ENCODE measurements around the gene IL1RAPL1.
"Not testable (repeated sequence)": the region's sequence is repeated elsewhere in the genome, so short reads cannot be mapped to it uniquely, and the experiment has no call there.

Gene IL1RAPL1

DNA sequence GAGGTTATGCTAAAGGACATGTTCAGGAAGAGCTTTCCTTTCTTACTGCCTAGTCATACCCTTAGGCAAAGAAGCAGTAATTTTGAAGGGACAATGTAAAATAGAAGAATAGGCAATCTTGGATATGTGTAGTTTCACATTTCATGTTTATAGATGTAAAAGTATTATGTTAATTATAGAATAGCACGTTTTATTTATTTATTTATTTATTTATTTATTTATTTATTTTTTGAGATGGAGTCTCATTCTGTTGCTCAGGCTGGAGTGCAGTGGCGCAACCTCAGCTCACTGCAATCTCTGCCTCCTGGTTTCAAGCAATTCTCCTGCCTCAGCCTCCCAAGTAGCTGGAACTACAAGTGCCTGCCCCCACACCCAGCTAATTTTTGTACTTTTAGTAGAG is 535.6 kb downstream of the IL1RAPL1 start:
- not testable (repeated sequence) for DNase-seq (ENCODE audit: low spot score)

DNA sequence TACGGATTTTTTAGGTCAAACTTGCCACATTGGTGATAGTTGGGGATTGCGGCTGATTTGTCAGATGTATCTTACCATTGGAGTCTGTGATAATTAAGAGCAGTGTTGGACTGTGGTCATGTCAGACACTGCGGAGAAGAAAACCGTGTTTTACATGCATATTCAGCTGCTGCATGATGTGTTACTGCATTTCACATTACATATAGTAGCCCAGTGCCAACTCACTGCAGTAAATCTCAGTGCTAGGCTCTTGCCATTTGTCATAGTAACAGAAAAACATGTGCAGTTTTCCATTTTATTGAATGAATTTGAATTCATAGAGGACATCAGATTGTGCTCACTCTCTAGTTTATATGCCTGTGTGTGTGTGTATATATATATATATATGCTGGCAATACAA is 543.7 kb downstream of the IL1RAPL1 start:
- DNase-seq (ENCODE audit: low spot score) = no peak

DNA sequence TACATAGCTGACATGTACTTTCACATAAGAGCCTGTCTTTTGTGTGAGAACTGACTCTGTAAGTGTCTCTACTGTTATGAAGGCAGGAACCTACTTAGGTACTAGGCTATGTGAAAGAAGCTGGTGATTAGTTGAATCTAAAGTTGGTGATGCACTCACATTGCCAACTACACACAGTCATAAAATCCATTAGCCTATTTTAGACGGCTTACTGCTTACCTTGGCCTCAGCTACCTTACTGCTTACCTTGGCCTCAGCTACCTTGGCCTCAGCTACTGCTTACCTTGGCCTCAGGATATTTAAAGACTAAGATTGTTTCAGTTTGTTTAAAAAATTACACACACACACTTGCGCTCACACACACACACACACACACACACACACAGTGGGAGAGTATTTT is 549.7 kb downstream of the IL1RAPL1 start:
- DNase-seq (ENCODE audit: low spot score) = no peak

DNA sequence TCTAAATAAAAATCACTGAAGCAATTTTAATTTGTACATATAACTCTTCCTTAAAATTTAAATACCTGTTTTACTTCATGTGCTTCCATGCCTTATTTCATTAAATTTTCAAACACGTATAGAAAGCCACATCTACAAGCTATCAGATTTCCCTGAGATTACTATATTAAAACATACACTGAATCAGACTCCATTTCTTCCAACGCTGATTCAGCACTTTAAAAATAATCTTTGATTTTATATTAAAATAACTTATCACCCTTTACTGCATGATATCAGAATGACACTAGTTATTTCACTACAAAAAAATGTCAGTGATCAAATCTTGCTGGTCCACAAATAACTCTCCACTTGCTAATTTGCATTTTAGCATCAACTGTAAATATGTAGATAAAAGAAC is 550.8 kb downstream of the IL1RAPL1 start:
- no peak for DNase-seq (ENCODE audit: low spot score)

DNA sequence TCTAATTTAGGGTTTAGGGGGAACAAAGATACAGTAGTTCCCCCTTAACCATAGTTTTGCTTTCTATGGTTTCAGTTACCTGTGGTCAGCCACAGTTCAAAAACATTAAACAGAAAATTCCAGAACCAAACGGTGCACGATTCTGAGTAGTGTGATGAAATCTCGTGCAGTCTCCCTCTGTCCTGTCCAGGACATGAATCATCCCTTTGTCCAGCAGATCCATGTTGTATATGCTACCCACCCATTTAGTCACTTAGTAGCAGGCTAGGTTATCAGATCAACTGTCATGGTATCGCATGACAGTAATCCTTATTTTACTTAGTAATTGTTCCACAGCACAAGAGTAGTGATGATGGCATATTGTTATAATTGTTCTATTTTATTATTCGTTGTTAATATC is 556.1 kb downstream of the IL1RAPL1 start:
- DNase-seq (ENCODE audit: low spot score) = no peak

DNA sequence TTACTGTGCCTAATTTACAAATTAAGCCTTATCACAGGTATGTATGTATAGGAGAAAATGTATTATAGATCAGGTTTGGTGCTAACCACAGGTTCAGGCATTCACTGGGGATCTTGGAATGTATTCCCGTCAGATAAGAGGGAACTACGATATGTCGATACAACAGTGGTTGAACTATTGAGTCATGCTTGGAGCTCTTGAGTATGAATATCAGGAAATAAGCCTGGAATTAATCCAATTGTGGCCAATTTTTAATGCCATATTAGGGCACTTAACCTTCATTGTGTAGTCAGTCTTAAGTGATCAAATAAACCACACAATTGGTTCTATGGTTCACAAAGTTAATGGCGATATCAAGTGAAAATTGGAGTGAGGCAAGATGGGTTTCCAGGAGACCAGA is 556.5 kb downstream of the IL1RAPL1 start:
- no peak for DNase-seq (ENCODE audit: low spot score)

DNA sequence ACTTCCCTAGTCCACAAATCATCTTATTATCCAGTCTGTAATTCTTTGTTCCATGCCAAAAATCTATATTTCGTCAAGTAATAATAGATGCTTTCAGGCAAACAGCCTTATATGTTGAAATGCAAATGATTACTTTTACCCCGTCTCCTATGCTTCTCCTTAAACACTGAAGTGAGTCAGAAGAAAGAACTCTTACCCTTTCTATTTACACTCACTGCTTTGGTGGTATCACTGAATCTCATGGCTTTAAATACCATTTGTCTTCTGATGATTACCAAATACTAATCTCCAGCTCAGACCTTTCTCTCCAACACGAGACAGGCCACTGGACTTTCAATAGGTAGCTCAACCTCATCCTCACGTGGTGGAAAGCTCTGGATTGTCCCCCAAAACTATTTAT is 558.1 kb downstream of the IL1RAPL1 start:
- DNase-seq (ENCODE audit: low spot score) = no peak

DNA sequence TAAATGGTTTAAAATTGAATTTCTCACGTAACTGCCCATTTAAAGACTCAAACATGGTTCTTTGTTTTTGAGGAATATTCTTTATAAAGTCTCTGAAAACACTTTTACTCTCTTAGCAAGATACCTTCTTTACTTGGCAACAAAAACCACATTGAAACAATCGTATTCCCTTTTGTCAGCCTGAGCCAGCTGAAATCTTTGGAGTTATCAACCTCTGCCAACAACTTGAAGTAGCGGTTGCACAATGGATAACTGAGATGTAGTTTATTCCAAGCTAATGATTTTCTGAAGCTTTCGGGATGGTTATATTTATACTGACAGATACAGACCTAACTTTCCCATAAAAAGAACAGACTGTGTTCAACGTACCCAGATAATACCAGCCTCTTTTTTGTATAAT is 561.3 kb downstream of the IL1RAPL1 start:
- DNase-seq (ENCODE audit: low spot score) = no peak

DNA sequence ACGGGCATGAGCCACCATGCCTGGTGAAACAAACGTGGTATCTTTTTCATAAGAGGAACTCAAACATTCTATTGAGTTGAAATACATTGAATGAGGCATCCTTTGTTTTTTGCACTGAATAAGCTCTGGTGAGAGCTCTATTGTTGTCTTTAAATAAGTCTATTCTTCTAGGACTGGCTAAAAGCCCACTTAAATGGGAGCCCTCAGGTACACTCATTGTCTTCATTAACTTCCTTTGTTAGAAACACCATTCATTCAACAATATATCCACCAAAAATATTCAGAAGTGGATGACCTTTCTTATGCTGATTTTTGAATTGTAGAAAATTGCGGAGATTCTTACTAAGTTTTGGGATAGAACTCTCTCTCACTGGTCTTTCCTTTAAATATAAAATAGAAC is 568.0 kb downstream of the IL1RAPL1 start:
- DNase-seq (ENCODE audit: low spot score) = no peak

DNA sequence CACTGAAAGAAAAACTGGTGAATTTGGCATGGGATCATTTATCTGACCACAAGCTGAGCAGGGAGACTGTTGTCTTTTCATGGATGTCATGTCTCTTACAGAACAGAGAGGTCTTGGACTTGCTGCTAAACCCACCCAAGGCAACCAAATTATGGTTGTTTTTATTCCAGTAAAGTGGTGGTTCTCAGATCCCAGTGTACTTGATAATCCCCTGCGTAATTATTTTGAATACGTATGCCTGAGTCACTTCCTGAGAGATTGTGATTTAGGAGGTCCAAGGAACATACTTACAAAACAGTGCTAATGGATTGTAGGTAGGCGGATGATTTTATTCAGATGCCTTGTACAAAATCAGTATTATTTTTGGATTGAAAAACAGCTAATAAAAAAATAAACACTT is 585.6 kb downstream of the IL1RAPL1 start:
- DNase-seq (ENCODE audit: low spot score) = no peak

DNA sequence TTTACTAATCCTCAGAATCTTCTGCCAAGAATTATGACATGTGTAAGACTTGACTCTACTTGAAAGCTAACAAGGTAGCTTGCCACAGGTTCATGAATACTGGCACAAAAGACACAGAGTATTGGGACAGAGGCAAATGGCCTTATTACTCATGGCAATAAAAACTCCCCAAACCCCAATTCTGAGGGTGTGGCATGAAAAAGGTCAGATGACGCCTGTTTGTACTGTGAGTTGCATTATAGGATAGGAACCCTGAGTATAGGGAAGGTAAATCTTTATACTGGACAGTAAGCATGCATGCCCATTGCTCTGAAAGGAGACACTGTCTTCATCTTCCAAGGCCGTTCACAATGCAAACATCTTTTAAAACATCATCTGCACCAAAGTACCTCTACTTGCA is 600.0 kb downstream of the IL1RAPL1 start:
- no peak for DNase-seq (ENCODE audit: low spot score)

DNA sequence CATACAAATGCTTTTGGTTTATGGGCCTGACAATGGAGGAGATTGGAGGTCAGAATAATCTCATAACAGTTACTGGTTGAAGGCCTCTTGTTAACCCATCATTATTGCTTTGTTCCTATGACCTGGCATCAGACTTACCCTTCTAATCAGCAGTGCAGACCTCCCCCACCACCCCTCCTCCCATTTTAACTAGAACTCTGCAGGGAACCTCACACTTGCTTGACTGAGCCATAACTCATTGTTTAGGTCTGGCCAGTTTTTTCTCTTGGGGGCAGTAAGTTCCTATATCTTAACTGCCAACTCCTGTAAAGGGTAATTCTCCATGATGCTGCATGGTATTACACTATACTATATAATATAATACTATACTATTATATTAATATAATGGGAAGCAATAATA is 609.3 kb downstream of the IL1RAPL1 start:
- no peak for DNase-seq (ENCODE audit: low spot score)

DNA sequence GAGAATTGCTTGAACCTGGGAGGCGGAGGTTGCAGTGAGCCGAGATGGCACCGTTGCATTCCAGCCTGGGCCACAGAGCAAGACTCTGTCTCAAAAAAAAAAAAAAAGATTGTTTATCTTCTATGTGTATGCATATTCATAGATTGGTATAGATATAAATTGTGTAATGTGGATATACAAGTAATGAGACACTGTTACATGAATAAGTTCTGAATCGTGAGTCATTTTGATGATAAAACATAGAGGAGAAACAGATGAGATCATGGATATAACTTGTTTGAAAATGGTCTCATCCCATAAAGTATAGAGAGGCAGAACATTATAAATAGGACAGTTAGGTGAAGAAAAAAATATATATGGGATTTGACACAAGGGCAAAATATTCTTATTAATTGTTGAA is 628.0 kb downstream of the IL1RAPL1 start:
- DNase-seq (ENCODE audit: low spot score) = no peak

DNA sequence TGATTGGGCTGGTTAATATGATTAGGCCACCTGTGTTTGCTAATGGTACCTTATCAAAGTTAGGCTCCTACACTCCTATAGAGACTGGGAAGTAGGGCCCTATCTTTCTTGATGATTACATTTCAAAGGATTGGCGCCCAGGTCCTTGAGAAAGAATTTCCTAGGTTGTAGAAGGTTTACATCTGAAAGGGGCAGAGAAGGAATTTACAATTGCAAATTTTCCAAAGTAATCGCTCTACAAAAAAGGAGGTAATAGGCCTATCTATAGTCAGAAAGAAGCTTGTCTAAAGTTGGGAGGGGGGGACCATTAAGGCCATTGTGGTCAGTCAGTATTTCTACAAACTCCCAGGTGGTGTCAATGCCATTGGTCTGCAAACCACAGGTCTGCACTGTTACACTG is 638.4 kb downstream of the IL1RAPL1 start:
- no peak for DNase-seq (ENCODE audit: low spot score)

DNA sequence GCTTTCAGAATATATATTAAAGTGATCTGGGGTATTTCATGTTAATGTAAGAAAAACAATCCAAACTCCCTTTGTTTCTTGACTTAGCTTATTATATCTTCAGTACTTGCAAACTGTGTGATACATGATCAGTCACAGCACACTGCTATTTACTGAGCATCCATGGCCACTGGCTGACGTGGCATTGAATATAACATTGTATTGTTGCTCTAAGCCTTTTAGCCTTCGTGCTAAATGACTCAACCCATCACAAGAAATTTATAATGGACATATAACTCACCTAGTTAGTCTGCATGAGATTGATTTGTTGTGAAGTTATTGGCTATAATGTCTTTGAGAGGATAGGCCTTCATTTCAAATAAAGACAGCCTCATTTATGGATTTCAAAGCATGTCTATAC is 642.6 kb downstream of the IL1RAPL1 start:
- DNase-seq (ENCODE audit: low spot score) = peak; percentile 41

DNA sequence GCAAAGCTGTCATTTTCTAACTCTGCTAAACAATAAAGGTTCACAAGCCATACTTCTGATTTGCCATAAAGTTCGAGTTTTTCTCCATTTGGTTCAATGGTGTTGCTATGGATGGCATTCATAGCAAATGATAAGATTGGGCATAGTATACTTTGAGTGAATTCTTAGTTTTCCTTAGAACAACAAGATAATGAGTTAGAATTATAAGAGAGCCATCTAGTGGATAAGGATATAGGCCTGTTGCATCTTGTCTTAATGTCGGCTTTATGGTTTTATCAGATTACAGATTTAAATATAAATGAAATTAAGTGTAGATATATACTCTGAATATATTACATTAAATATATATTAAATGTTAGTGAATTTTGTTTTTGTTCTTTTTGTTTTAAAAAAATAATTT is 644.6 kb downstream of the IL1RAPL1 start:
- peak; percentile 35 for DNase-seq (ENCODE audit: low spot score)

DNA sequence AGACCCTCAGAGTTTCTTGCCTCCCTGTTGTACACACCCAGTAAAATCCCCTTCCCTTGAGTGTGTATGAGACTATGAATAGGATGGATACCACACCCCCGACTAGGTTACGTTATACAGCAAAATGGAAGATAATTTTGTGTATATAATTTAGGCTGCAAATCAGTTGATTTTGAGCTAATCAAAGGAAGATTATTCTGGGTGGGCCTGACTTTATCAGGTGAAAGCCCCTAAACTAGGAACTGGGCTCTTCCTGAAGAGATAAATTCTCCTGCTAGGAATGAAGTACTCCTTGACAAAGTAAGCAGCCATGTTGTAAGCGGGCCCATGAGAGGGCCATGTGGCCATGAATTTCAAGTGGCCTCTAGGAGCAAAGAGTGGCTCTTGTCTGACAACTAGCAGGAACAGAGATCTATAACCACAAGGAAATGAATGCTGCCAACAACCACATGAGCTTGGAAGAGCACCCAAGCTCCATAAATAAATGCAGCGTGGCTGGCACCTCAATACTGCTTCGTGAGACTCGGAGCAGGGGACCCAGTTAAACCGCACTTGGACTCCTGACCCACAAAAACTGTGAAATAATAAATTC is 646.4 kb downstream of the IL1RAPL1 start:
- no peak for DNase-seq (ENCODE audit: low spot score)

DNA sequence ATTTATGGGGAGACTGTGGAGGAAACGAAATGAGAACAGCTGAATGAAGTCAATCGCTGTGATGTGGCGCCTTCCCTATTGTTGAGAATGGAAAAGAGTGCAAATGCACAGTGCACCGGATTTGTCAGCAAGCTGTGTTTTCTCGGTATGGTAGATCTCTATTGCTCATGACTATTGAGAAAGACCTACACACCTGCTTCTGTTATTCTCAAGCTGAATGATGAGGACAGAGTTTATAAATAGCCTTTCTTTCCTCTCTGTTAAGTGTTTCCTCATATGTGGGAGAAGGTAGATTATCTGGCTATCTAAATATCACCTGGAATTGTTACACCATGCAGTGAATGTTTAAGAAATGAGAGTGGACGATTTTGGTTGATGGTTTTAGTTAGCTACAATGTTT is 650.7 kb downstream of the IL1RAPL1 start:
- no peak for DNase-seq (ENCODE audit: low spot score)

DNA sequence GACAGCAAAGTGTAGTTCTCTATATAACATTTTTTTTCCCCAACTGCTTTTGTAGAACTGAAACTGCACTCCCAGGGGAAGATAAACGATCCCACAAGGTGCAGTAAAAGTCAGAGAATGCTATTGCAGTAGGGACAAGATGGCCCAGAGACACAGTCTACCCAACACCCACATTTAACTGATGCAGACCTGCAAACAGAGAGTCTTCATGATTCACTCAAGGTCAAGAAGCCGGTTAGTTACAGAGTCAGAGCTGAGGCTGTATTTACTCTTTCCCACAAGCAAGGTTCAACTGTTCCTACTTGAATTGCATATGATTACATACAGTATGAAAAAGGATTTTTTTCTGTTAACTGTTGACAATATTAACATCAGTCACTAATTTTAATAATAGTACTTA is 654.6 kb downstream of the IL1RAPL1 start:
- no peak for DNase-seq (ENCODE audit: low spot score)

DNA sequence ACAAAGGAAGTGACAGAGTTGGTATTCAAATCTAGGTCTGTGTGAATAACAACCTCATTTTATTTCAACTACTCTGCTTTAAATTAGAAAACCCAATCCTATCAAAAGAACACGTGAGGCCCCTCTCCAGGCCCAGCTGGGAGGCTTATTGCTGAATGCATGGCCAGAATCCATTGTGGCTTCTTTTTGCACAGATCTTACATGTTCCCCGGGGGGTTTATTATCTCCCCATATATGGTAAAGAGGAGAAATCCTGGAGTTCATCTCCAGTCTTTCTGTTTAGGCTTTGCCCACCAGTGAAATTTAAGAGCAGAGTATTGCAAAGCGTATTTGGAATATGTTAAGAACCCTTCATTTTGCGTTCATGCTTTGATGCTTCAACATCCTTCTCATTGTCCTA is 655.6 kb downstream of the IL1RAPL1 start:
- DNase-seq (ENCODE audit: low spot score) = no peak

DNA sequence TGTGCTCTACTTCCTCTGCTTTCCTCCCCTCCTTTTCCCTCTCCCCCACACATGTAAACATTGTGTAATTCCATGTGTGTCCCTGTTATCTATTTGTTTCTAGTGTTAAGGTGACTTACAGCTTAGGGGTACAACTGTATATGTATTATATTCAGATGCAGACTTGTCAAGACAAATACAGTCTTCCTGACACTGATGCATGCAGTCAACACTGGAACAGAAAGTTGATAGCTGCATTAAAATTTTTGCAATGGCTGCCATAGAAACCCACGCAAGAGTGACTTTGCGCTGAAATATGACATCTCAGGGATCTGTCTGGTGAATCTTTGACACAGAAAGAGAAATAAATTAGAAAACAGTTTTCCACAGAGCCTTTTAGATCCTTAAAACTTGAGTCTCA is 656.7 kb downstream of the IL1RAPL1 start:
- DNase-seq (ENCODE audit: low spot score) = no peak

DNA sequence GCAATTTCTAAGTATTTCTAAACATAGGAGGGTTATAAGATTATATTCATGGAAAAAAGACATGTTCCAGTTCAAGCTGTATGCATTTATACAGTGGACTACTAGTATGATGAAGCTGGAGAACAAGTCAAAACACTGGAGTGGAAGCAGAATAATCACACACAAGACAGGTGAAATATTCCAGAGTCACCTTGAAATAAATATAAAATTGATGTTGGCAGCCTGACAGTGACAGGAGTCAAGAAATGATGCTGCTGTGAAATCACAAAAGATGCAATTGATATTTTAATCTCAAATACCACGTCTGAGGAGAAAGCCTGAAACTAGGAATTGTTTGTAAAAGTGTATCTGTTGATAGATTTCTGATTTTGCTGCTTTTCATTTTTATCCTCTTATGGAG is 667.3 kb downstream of the IL1RAPL1 start:
- no peak for DNase-seq (ENCODE audit: low spot score)

DNA sequence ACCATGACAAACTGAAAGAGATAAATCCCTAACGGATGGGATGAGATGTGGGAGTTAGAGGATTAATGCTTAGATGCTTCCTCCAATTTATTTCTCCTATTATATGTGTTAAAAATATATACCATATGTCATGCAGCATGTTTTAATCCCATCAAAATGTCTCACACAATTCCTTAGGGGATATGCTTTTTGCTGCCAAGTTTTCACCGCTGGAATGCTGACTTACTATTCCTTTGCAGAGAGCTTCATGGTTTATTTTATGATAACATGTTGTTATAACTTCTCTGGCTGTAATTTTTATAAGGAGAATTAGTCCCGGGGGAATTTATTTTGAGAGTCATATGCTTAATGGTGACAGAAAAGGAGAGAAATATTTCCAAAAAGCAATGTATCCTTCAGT is 670.3 kb downstream of the IL1RAPL1 start:
- DNase-seq (ENCODE audit: low spot score) = no peak

DNA sequence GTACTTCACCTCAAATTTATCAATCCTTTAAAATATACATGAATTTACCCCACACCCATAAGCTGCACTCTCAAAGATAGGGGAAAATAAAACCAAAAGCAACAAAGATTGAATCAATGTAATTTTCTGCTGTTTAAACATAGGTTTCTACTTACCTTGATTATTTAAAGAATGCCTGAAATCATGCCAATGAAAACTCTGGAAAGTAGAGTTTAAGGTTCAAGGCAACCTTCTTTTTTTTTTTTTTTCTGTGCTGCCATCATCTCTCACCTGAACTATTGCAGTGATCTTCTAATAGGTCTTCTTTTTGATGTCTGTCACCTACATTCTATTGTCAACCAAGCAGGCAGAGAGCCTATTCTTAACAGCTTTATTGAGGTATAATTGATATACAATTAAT is 682.1 kb downstream of the IL1RAPL1 start:
- no peak for DNase-seq (ENCODE audit: low spot score)

DNA sequence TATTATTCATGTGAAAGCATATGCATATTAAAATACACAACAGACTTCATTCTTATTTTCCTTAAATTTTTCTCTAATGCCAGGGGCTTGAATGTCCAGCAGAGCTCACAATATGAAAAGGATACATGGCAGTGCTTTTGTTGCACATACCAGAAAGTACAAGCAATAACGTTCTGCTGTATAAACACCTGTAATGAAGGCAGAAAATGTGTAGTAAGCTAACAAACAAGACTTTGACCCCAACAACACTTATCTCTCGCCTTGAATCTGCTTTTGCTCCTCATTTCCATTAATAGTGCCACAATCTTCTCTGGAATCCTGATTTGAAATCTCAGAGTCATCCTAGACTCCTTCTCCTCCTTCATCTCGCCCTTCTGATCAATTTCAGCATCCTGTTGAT is 687.3 kb downstream of the IL1RAPL1 start:
- DNase-seq (ENCODE audit: low spot score) = no peak

Data from RKO (cell line).